Measurements from ENCODE around the gene TULP4.
"Not testable (repeated sequence)": the region's sequence is repeated elsewhere in the genome, so short reads cannot be mapped to it uniquely, and the experiment has no call there.

Gene TULP4

GRCh38 chr6:158518191-158519127, 206.2 kb downstream of the TULP4 start:
- Histone ChIP-seq H3K4me1 (ENCODE audit: control insufficient read depth, insufficient read depth, low read length) (no peaks in the 10 kb centered on the region), H3K9ac (ENCODE audit: low read depth, low read length) (no peak overlapping the region), H3K4me3 (ENCODE audit: low read depth, low read length) (peak overlapping the region; percentile 48)

GRCh38 chr6:158519300-158519699, 207.0 kb downstream of the TULP4 start:
- Histone ChIP-seq H3K9me3 (ENCODE audit: control insufficient read depth, insufficient read depth, low read length) (no peaks in the 10 kb centered on the region), H3K27me3 (ENCODE audit: control insufficient read depth, insufficient read depth, low read length) (peaks cover 2% of the 10 kb centered on the region), H3K36me3 (ENCODE audit: control insufficient read depth, insufficient read depth, low read length) (no peaks in the 10 kb centered on the region), H3K4me1 (ENCODE audit: control insufficient read depth, insufficient read depth, low read length) (no peaks in the 10 kb centered on the region), H3K9ac (ENCODE audit: low read depth, low read length) (no peak overlapping the region), H3K4me3 (ENCODE audit: low read depth, low read length) (no peak overlapping the region)

More at GRCh38 chr6:158518191-158519127, 206.2 kb downstream of the TULP4 start:
- H3K9me3 ChIP-seq (ENCODE audit: control insufficient read depth, insufficient read depth, low read length) = no peaks in the 10 kb centered on the region
- H3K36me3 ChIP-seq (ENCODE audit: control insufficient read depth, insufficient read depth, low read length) = no peaks in the 10 kb centered on the region
- H3K27me3 ChIP-seq (ENCODE audit: control insufficient read depth, insufficient read depth, low read length) = no peaks in the 10 kb centered on the region

GRCh38 chr6:158519761-158520160, 207.5 kb downstream of the TULP4 start:
- Histone ChIP-seq H3K27me3 (ENCODE audit: control insufficient read depth, insufficient read depth, low read length) (peaks cover 2% of the 10 kb centered on the region), H3K4me1 (ENCODE audit: control insufficient read depth, insufficient read depth, low read length) (no peaks in the 10 kb centered on the region)

DNA sequence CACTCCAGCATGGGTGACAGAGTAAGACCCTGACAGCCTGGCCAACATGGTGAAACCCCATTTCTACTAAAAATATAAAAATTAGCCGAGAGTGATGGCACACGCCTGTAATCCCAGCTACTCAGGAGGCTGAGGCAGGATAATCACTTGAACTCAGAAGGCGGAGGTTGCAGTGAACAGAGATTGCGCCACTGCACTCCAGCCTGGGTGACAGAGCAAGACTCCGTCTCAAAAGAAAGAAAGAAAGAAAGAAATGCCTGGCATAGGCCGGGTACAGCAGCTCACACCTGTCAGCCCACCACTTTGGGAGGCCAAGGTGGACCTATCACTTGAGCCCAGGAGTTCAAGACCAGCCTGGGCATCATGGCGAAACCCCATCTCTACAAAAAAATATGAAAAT, 208.7 kb downstream of the TULP4 start:
- not testable (repeated sequence) for H3K4me3 ChIP-seq (ENCODE audit: low read depth, low read length); H3K9ac ChIP-seq (ENCODE audit: low read depth, low read length); H3K27me3 ChIP-seq (ENCODE audit: control insufficient read depth, insufficient read depth, low read length); H3K36me3 ChIP-seq (ENCODE audit: control insufficient read depth, insufficient read depth, low read length); H3K4me1 ChIP-seq (ENCODE audit: control insufficient read depth, insufficient read depth, low read length); H3K9me3 ChIP-seq (ENCODE audit: control insufficient read depth, insufficient read depth, low read length)

More at GRCh38 chr6:158519761-158520160, 207.5 kb downstream of the TULP4 start:
- Histone ChIP-seq H3K9me3 (ENCODE audit: control insufficient read depth, insufficient read depth, low read length) (no peaks in the 10 kb centered on the region), H3K9ac (ENCODE audit: low read depth, low read length) (no peak overlapping the region), H3K36me3 (ENCODE audit: control insufficient read depth, insufficient read depth, low read length) (no peaks in the 10 kb centered on the region), H3K4me3 (ENCODE audit: low read depth, low read length) (no peak overlapping the region)

DNA sequence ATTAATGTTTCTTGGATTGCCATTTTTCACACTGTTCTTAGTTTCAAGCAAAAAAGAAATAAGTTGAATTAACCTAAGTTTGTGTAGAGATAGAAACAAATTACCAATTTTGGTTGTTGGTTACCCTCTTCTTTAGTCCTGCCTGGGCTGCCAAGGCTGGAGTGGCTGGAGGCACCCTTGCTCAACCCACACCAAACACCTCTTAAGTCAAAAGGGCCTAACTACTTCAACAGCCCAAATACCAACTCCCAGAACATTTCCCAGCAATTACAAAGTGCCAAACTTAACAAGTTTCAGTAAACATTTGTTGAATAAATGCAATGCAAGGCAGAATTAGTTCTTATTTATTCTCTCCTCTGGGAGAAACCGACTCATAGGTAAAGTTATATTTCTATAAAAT, 209.5 kb downstream of the TULP4 start:
- Histone ChIP-seq H3K4me1 (ENCODE audit: control insufficient read depth, insufficient read depth, low read length) (no peaks in the 10 kb centered on the region), H3K9ac (ENCODE audit: low read depth, low read length) (no peak overlapping the region), H3K4me3 (ENCODE audit: low read depth, low read length) (no peak overlapping the region), H3K27me3 (ENCODE audit: control insufficient read depth, insufficient read depth, low read length) (peaks cover 2% of the 10 kb centered on the region), H3K36me3 (ENCODE audit: control insufficient read depth, insufficient read depth, low read length) (no peaks in the 10 kb centered on the region), H3K9me3 (ENCODE audit: control insufficient read depth, insufficient read depth, low read length) (no peaks in the 10 kb centered on the region)

GRCh38 chr6:158522616-158523015, 210.4 kb downstream of the TULP4 start:
- no peaks in the 10 kb centered on the region for H3K4me1 ChIP-seq (ENCODE audit: control insufficient read depth, insufficient read depth, low read length)

GRCh38 chr6:158524311-158524710, 212.0 kb downstream of the TULP4 start:
- H3K9me3 ChIP-seq (ENCODE audit: control insufficient read depth, insufficient read depth, low read length) = no peaks in the 10 kb centered on the region
- H3K4me3 ChIP-seq (ENCODE audit: low read depth, low read length) = no peak overlapping the region
- H3K9ac ChIP-seq (ENCODE audit: low read depth, low read length) = no peak overlapping the region
- H3K27me3 ChIP-seq (ENCODE audit: control insufficient read depth, insufficient read depth, low read length) = peaks cover 2% of the 10 kb centered on the region
- no peaks in the 10 kb centered on the region for H3K4me1 ChIP-seq (ENCODE audit: control insufficient read depth, insufficient read depth, low read length)
- no peaks in the 10 kb centered on the region for H3K36me3 ChIP-seq (ENCODE audit: control insufficient read depth, insufficient read depth, low read length)

More at GRCh38 chr6:158522616-158523015, 210.4 kb downstream of the TULP4 start:
- H3K27me3 ChIP-seq (ENCODE audit: control insufficient read depth, insufficient read depth, low read length) = peaks cover 2% of the 10 kb centered on the region
- no peak overlapping the region for H3K9ac ChIP-seq (ENCODE audit: low read depth, low read length)
- H3K36me3 ChIP-seq (ENCODE audit: control insufficient read depth, insufficient read depth, low read length) = no peaks in the 10 kb centered on the region
- H3K9me3 ChIP-seq (ENCODE audit: control insufficient read depth, insufficient read depth, low read length) = no peaks in the 10 kb centered on the region
- H3K4me3 ChIP-seq (ENCODE audit: low read depth, low read length) = no peak overlapping the region

DNA sequence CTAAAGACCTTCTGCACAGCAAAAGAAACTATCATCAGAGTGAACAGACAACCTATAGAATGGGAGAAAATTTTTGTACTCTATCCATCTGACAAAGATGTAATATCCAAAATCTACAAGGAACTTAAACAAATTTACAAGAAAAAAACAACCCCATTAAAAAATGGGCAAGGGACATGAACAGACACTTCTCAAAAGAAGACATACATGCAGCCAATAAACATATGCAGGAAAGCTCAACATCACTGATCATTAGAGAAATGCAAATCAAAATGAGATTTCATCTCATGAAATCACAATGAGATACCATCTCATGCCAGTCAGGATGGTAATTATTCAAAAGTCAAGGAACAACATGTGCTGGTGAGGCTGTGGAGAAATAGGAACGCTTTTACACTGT, 215.6 kb downstream of the TULP4 start:
- not testable (repeated sequence) for H3K9me3 ChIP-seq (ENCODE audit: control insufficient read depth, insufficient read depth, low read length); H3K36me3 ChIP-seq (ENCODE audit: control insufficient read depth, insufficient read depth, low read length); H3K9ac ChIP-seq (ENCODE audit: low read depth, low read length); H3K4me3 ChIP-seq (ENCODE audit: low read depth, low read length); H3K4me1 ChIP-seq (ENCODE audit: control insufficient read depth, insufficient read depth, low read length); H3K27me3 ChIP-seq (ENCODE audit: control insufficient read depth, insufficient read depth, low read length)

DNA sequence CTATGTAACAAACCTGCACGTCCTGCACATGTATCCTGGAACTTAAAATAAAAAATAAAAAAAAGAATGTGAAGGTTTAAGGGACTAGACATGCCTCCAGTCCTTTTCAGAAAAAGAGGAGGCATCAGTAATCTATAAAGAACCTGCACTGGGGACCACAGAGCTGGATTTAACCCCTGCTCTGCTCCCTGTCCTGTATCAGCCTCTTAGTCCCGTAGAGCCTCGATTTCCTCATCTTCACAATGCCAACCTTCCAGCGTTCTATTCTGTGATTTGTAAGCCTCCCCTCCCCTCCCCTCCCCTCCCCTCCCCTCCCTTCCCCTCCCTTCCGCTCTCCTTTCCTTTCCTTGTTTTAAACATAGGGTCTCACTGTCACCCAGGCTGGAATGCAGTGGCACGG, 216.6 kb downstream of the TULP4 start:
- Histone ChIP-seq H3K27me3 (ENCODE audit: control insufficient read depth, insufficient read depth, low read length) (peaks cover 2% of the 10 kb centered on the region), H3K9me3 (ENCODE audit: control insufficient read depth, insufficient read depth, low read length) (no peaks in the 10 kb centered on the region), H3K4me1 (ENCODE audit: control insufficient read depth, insufficient read depth, low read length) (no peaks in the 10 kb centered on the region), H3K9ac (ENCODE audit: low read depth, low read length) (no peak overlapping the region), H3K36me3 (ENCODE audit: control insufficient read depth, insufficient read depth, low read length) (no peaks in the 10 kb centered on the region), H3K4me3 (ENCODE audit: low read depth, low read length) (no peak overlapping the region)

DNA sequence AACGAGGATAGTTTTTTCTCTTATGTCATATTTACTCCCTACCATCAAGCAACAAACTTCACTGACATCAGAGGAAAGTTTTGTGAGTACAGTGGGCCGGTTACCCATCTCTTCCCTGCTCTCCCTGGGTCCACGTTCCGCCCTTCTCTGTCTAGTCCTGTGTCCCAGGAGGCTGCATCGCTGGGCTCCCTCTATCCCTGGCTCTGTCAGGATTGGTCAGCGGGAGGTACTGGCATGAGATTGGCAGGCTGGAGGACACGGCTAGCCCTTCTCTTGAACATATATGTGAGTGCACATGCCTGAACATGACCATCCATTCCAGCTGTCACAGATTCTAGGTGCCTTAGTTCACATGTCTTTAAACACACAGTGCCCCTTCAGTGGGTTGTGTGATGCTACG, 217.4 kb downstream of the TULP4 start:
- Histone ChIP-seq H3K36me3 (ENCODE audit: control insufficient read depth, insufficient read depth, low read length) (no peaks in the 10 kb centered on the region), H3K4me1 (ENCODE audit: control insufficient read depth, insufficient read depth, low read length) (no peaks in the 10 kb centered on the region), H3K9me3 (ENCODE audit: control insufficient read depth, insufficient read depth, low read length) (no peaks in the 10 kb centered on the region), H3K9ac (ENCODE audit: low read depth, low read length) (no peak overlapping the region), H3K4me3 (ENCODE audit: low read depth, low read length) (no peak overlapping the region), H3K27me3 (ENCODE audit: control insufficient read depth, insufficient read depth, low read length) (no peaks in the 10 kb centered on the region)

DNA sequence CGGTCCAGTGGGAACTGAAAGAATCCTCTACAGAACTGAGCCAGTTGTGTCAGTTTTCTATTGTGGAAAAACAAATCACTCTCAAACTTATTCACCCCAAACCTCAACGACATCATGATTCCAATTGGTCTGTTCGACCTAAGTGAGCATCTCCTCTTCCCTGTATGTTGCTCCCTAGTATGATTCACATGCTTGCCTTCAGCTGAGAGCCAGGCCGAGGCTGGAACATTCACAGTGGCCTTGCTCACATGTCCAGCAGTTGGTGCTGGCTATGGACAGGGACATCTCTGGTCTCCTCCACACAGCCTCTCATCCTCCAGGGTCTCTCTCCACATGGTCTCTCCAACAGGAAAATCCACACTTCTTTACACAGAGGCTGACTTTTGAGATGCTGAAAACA, 219.3 kb downstream of the TULP4 start:
- H3K9ac ChIP-seq (ENCODE audit: low read depth, low read length) = no peak overlapping the region
- no peaks in the 10 kb centered on the region for H3K9me3 ChIP-seq (ENCODE audit: control insufficient read depth, insufficient read depth, low read length)
- no peak overlapping the region for H3K4me3 ChIP-seq (ENCODE audit: low read depth, low read length)
- peaks cover 3% of the 10 kb centered on the region for H3K4me1 ChIP-seq (ENCODE audit: control insufficient read depth, insufficient read depth, low read length)
- no peaks in the 10 kb centered on the region for H3K27me3 ChIP-seq (ENCODE audit: control insufficient read depth, insufficient read depth, low read length)
- no peaks in the 10 kb centered on the region for H3K36me3 ChIP-seq (ENCODE audit: control insufficient read depth, insufficient read depth, low read length)

GRCh38 chr6:158531970-158532369, 219.7 kb downstream of the TULP4 start:
- no peak overlapping the region for H3K9ac ChIP-seq (ENCODE audit: low read depth, low read length)
- H3K9me3 ChIP-seq (ENCODE audit: control insufficient read depth, insufficient read depth, low read length) = no peaks in the 10 kb centered on the region
- no peaks in the 10 kb centered on the region for H3K36me3 ChIP-seq (ENCODE audit: control insufficient read depth, insufficient read depth, low read length)
- no peaks in the 10 kb centered on the region for H3K27me3 ChIP-seq (ENCODE audit: control insufficient read depth, insufficient read depth, low read length)
- H3K4me1 ChIP-seq (ENCODE audit: control insufficient read depth, insufficient read depth, low read length) = peaks cover 3% of the 10 kb centered on the region
- H3K4me3 ChIP-seq (ENCODE audit: low read depth, low read length) = no peak overlapping the region
